HepG2 (cell line): ENCODE results near the gene DNASE1.

Source experiments
- BCLAF1 ChIP-seq: fragments of 450-650 bp; IDR thresholded peaks from 2 replicates; pipeline ENCODE4 v1.6.1; 2017; ENCODE audit warnings: mild to moderate bottlenecking
- CTCF ChIP-seq: sonication (generic); formaldehyde crosslinking; IDR thresholded peaks from 2 replicates; pipeline ENCODE4 v1.5.0; 2020; ENCODE audit warnings: mild to moderate bottlenecking, missing genetic modification reagents, moderate library complexity
- E2F5 ChIP-seq: sonication (generic); formaldehyde crosslinking; conservative IDR thresholded peaks from 2 replicates; pipeline ENCODE4 v1.4.0; 2020; ENCODE audit warnings: missing genetic modification reagents
- FOXM1 ChIP-seq: sonication (generic); formaldehyde crosslinking; IDR thresholded peaks from 2 replicates; pipeline ENCODE4 v1.5.0; 2020; ENCODE audit warnings: missing genetic modification reagents
- GTF3A ChIP-seq: sonication (generic); formaldehyde crosslinking; conservative IDR thresholded peaks from 2 replicates; pipeline ENCODE4 v1.4.0; 2020; ENCODE audit warnings: mild to moderate bottlenecking, missing genetic modification reagents
- POLR2A ChIP-seq, 2 experiments: IDR thresholded peaks; 2 replicates each; pipeline ENCODE4 v1.6.1; 2011; ENCODE audit warnings: low read depth in 2 of 2, low read length in 2 of 2, mild to moderate bottlenecking in 1 of 2, moderate library complexity in 1 of 2; ENCODE audit not compliant: insufficient read depth in 1 of 2
- POLR2AphosphoS5 ChIP-seq: IDR thresholded peaks from 2 replicates; pipeline ENCODE4 v1.6.1; 2012; ENCODE audit warnings: low read depth, low read length
- ZFP41 ChIP-seq: sonication (generic); formaldehyde crosslinking; IDR thresholded peaks from 2 replicates; pipeline ENCODE4 v1.4.0; 2020; ENCODE audit warnings: mild to moderate bottlenecking, missing genetic modification reagents, borderline replicate concordance
- ZNF280D ChIP-seq: sonication (generic); formaldehyde crosslinking; IDR thresholded peaks from 2 replicates; pipeline ENCODE4 v1.5.1; 2020; ENCODE audit warnings: mild to moderate bottlenecking, missing genetic modification reagents
- ZNF431 ChIP-seq: sonication (generic); formaldehyde crosslinking; IDR thresholded peaks from 2 replicates; pipeline ENCODE4 v1.9.0; 2022; ENCODE audit warnings: missing genetic modification reagents, low read depth, mild to moderate bottlenecking, borderline replicate concordance
- ZNF563 ChIP-seq: sonication (generic); formaldehyde crosslinking; IDR thresholded peaks from 2 replicates; pipeline ENCODE4 v1.8.0; 2022; ENCODE audit warnings: mild to moderate bottlenecking, moderate library complexity, missing genetic modification reagents
- ZNF674 ChIP-seq: sonication (generic); formaldehyde crosslinking; IDR thresholded peaks from 2 replicates; pipeline ENCODE4 v1.5.0; 2020; ENCODE audit warnings: low read depth, mild to moderate bottlenecking, missing genetic modification reagents

GRCh38 chr16:3690470-3690928, 36.0 kb downstream of the DNASE1 start:
- no peak for TF ChIP-seq ZNF674 (CRISPR knock-in tag)
- peak; percentile 93 for TF ChIP-seq CTCF (CRISPR knock-in tag)
- no peak for TF ChIP-seq BCLAF1
- TF ChIP-seq POLR2AphosphoS5: no peak
- TF ChIP-seq ZNF280D: no peak
- no peak for TF ChIP-seq POLR2A (IDR thresholded peaks at IDR 0.05; ENCODE audit: insufficient read depth in 1 of 2, low read depth in 2 of 2, low read length in 2 of 2)
- TF ChIP-seq E2F5: no peak
- TF ChIP-seq FOXM1 (CRISPR knock-in tag): no peak
- TF ChIP-seq GTF3A: no peak
- no peak for TF ChIP-seq ZNF563 (CRISPR knock-in tag)
- TF ChIP-seq ZFP41 (CRISPR knock-in tag): no peak
- no peak for TF ChIP-seq ZNF431 (CRISPR knock-in tag)
